Neural cell (in vitro differentiated cells): ENCODE data around the gene ELOB. TPM values are rescaled to one million over a fixed set of nuclear protein-coding genes. Genes with fewer than 3 reads are reported as not detected.
A peak's percentile ranks its signal among the peaks of the same experiment; 100 is the strongest.

ENCODE experiments used
- H2AFZ ChIP-seq: fragments of 200-600, 300-800 bp; sonication (generic), shearing (Covaris generic); 2 replicates; pipeline ENCODE4 v1.6.0; 2014; ENCODE audit warnings: low read depth, mild to moderate bottlenecking, antibody characterized with exemption, low read length, moderate library complexity
- H3F3A ChIP-seq: fragments of 200-600 bp; shearing (Covaris generic); 2 replicates; pipeline ENCODE4 v1.6.1; 2016; ENCODE audit warnings: mild to moderate bottlenecking, moderate library complexity, mixed read lengths, antibody characterized with exemption, low read length; ENCODE audit not compliant: insufficient read depth, poor library complexity, severe bottlenecking
- H3K27ac ChIP-seq: fragments of 200-600, 300-800 bp; sonication (generic), shearing (Covaris generic); 2 replicates; pipeline ENCODE4 v1.5.1; 2014; ENCODE audit warnings: mild to moderate bottlenecking, low read length, moderate library complexity
- H3K27me3 ChIP-seq: fragments of 300-800, 200-600 bp; sonication (generic), shearing (Covaris generic); 2 replicates; pipeline ENCODE4 v1.6.0; 2014; ENCODE audit warnings: mild to moderate bottlenecking, low read depth, low read length, moderate library complexity; ENCODE audit not compliant: insufficient read depth
- H3K36me3 ChIP-seq: fragments of 300-800, 200-600 bp; sonication (generic), shearing (Covaris generic); 2 replicates; pipeline ENCODE4 v1.5.1; 2014; ENCODE audit warnings: mild to moderate bottlenecking, antibody characterized with exemption, low read length, moderate library complexity; ENCODE audit not compliant: insufficient read depth
- H3K4me2 ChIP-seq: fragments of 300-800, 200-600 bp; sonication (generic), shearing (Covaris generic); 2 replicates; pipeline ENCODE4 v1.6.0; 2014; ENCODE audit warnings: mild to moderate bottlenecking, low read length
- H3K4me3 ChIP-seq: fragments of 300-800, 200-600 bp; sonication (generic), shearing (Covaris generic); 2 replicates; pipeline ENCODE4 v1.5.1; 2014; ENCODE audit warnings: mild to moderate bottlenecking, low read length, moderate library complexity
- H3K79me2 ChIP-seq: fragments of 200-600 bp; shearing (Covaris generic); replicated peaks from 2 replicates; pipeline ENCODE4 v1.6.0; 2014; ENCODE audit warnings: mild to moderate bottlenecking, low read length, moderate library complexity; ENCODE audit not compliant: insufficient read depth
- H3K9ac ChIP-seq: fragments of 300-800, 200-600 bp; sonication (generic), shearing (Covaris generic); 2 replicates; pipeline ENCODE4 v1.6.1; 2016; ENCODE audit warnings: mild to moderate bottlenecking, low read length, mixed read lengths
- H3K9me2 ChIP-seq: fragments of 200-600 bp; shearing (Covaris generic); 2 replicates; pipeline ENCODE4 v1.6.1; 2016; ENCODE audit warnings: mild to moderate bottlenecking, low read length, mixed read lengths; ENCODE audit not compliant: insufficient read depth
- H3K9me3 ChIP-seq: fragments of 200-600, 300-800 bp; sonication (generic), shearing (Covaris generic); 2 replicates; pipeline ENCODE4 v1.6.1; 2016; ENCODE audit warnings: mild to moderate bottlenecking, mixed run types, low read length, moderate library complexity, mixed read lengths
- H4K20me1 ChIP-seq: fragments of 200-600 bp; shearing (Covaris generic); 2 replicates; pipeline ENCODE4 v1.6.1; 2016; ENCODE audit warnings: mild to moderate bottlenecking, mixed run types; ENCODE audit not compliant: insufficient read depth
- EP300 ChIP-seq: fragments of 450-650 bp; conservative IDR thresholded peaks from 2 replicates; pipeline ENCODE4 v1.6.1; 2014; ENCODE audit warnings: antibody characterized with exemption, mild to moderate bottlenecking, moderate library complexity; ENCODE audit not compliant: poor library complexity, severe bottlenecking
- EZH2 ChIP-seq: fragments of 200-600, 300-800 bp; shearing (Covaris generic), sonication (generic); IDR thresholded peaks from 2 replicates; pipeline ENCODE4 v1.6.1; 2014; ENCODE audit warnings: antibody characterized with exemption, low read length, borderline replicate concordance, mild to moderate bottlenecking; ENCODE audit not compliant: insufficient read depth, poor library complexity, severe bottlenecking
- MXI1 ChIP-seq: fragments of 450-650 bp; conservative IDR thresholded peaks from 2 replicates; pipeline ENCODE4 v1.6.1; 2014; ENCODE audit warnings: antibody characterized with exemption, mild to moderate bottlenecking; ENCODE audit not compliant: poor library complexity, severe bottlenecking
- POLR2AphosphoS5 ChIP-seq: IDR thresholded peaks from 2 replicates; pipeline ENCODE4 v1.6.1; 2012
- RAD21 ChIP-seq: fragments of 450-650 bp; conservative IDR thresholded peaks from 2 replicates; pipeline ENCODE4 v1.6.1; 2014; ENCODE audit warnings: antibody characterized with exemption, mild to moderate bottlenecking, moderate library complexity
- SMC3 ChIP-seq: fragments of 450-650 bp; conservative IDR thresholded peaks from 2 replicates; pipeline ENCODE4 v1.6.1; 2014; ENCODE audit warnings: antibody characterized with exemption, mild to moderate bottlenecking, moderate library complexity; ENCODE audit not compliant: poor library complexity
- TAF1 ChIP-seq: IDR thresholded peaks from 2 replicates; pipeline ENCODE4 v1.6.1; 2012; ENCODE audit warnings: low read depth
- polyA minus RNA-seq: library from RNA; depleted of rRNA, polyadenylated mRNA; stranded (reverse); fragments of >200 nt; gene quantifications from 2 replicates; pipeline ENCODE4 v1.2.3, GENCODE V29; 2014
- polyA plus RNA-seq: library from polyadenylated mRNA; depleted of rRNA; stranded (reverse); fragments of >200 nt; gene quantifications from 2 replicates; pipeline ENCODE4 v1.2.3, GENCODE V29; 2014
- TF ChIP-seq, protein P1 (sequence below): fragments of 450-650 bp; IDR thresholded peaks from 2 replicates; pipeline ENCODE4 v1.5.1; 2014; ENCODE audit warnings: antibody characterized with exemption, mild to moderate bottlenecking, moderate library complexity; ENCODE audit not compliant: poor library complexity, severe bottlenecking
- TF ChIP-seq, protein P2 (sequence below): IDR thresholded peaks from 2 replicates; pipeline ENCODE4 v1.6.1; 2012; ENCODE audit warnings: borderline replicate concordance

The ELOB gene
- polyA plus RNA-seq: 513 and 520 TPM in 2 replicates
- 148 and 152 TPM in 2 replicates for polyA minus RNA-seq

DNA sequence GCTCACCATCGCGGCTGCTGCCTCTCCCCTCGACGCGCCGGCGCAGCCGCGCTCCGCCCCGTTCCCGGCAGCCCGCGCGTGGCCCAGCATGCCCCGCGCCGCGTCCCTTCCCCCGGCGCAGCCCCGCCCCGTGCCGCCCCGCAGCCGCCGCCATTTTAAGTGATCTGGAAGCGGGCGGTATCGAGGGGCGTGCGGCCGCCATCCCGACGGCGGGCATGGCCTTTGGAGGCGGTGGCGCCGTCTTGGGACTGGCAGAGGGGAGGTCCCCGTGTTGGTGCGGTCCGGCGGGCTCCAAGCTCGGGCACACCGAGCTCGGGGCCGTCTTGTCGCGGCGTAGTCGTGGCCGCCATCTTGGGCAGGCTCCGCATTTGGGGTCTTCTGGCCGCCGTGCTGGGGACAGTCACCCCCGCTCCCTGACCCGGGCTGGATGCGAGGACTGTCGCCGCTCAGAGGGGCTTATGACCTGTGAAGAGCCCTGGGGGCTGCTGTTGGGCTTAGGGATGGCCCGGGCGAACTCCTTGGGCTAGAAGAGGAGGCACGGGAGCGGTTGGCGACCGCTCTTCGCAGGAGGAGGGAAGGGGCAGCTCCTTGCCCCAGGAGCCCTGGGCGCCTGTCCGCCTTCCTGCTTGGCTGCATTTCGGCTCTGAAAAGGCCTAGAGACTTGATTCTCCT, at the start of gene ELOB:
ELOB (minus strand) TSS at position 50 of the 672 bp plus-strand sequence; CDS start at position 9, 41 bp downstream.
- peak within 1 kb of the TSS; percentile 76 for H2AFZ ChIP-seq

DNA sequence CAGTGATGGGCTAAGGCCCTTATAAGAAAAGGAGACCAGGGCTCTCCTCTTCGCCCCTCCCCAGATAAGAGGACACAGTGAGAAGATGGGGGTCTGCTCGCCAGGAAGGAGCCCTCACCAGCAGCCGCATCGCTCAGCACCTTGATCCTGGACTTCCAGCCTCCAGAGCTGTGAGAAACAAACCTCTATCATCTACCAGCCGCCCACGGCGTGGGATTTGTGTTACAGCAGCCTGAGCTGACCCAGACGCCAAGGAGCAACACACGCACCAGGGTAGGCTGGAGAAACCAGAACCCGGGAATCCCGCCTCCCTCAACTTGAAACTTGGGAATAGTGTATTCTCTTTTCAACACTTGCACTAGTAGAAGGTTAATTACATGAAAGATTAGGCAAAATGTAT, 48.8 kb upstream of the ELOB start:
- Histone ChIP-seq H3K79me2 (no peaks in the 10 kb centered on the region), H3K9me2 (no peaks in the 10 kb centered on the region), H3K4me3 (no peak overlapping the region), H4K20me1 (no peaks in the 10 kb centered on the region), H3K36me3 (no peaks in the 10 kb centered on the region), H3K27me3 (no peaks in the 10 kb centered on the region), H3K9me3 (no peaks in the 10 kb centered on the region), H2AFZ (no peak overlapping the region), H3K4me2 (no peak overlapping the region), H3K9ac (no peak overlapping the region), H3F3A (no peaks in the 10 kb centered on the region), H3K27ac (no peak overlapping the region)
- TF ChIP-seq POLR2AphosphoS5 (no peak), EP300 (no peak), TAF1 (no peak), SMC3 (no peak), RAD21 (no peak), EZH2 (no peak), MXI1 (no peak)
- TF ChIP-seq, protein P1, sequence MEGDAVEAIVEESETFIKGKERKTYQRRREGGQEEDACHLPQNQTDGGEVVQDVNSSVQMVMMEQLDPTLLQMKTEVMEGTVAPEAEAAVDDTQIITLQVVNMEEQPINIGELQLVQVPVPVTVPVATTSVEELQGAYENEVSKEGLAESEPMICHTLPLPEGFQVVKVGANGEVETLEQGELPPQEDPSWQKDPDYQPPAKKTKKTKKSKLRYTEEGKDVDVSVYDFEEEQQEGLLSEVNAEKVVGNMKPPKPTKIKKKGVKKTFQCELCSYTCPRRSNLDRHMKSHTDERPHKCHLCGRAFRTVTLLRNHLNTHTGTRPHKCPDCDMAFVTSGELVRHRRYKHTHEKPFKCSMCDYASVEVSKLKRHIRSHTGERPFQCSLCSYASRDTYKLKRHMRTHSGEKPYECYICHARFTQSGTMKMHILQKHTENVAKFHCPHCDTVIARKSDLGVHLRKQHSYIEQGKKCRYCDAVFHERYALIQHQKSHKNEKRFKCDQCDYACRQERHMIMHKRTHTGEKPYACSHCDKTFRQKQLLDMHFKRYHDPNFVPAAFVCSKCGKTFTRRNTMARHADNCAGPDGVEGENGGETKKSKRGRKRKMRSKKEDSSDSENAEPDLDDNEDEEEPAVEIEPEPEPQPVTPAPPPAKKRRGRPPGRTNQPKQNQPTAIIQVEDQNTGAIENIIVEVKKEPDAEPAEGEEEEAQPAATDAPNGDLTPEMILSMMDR: no peak
- TF ChIP-seq, protein P2, sequence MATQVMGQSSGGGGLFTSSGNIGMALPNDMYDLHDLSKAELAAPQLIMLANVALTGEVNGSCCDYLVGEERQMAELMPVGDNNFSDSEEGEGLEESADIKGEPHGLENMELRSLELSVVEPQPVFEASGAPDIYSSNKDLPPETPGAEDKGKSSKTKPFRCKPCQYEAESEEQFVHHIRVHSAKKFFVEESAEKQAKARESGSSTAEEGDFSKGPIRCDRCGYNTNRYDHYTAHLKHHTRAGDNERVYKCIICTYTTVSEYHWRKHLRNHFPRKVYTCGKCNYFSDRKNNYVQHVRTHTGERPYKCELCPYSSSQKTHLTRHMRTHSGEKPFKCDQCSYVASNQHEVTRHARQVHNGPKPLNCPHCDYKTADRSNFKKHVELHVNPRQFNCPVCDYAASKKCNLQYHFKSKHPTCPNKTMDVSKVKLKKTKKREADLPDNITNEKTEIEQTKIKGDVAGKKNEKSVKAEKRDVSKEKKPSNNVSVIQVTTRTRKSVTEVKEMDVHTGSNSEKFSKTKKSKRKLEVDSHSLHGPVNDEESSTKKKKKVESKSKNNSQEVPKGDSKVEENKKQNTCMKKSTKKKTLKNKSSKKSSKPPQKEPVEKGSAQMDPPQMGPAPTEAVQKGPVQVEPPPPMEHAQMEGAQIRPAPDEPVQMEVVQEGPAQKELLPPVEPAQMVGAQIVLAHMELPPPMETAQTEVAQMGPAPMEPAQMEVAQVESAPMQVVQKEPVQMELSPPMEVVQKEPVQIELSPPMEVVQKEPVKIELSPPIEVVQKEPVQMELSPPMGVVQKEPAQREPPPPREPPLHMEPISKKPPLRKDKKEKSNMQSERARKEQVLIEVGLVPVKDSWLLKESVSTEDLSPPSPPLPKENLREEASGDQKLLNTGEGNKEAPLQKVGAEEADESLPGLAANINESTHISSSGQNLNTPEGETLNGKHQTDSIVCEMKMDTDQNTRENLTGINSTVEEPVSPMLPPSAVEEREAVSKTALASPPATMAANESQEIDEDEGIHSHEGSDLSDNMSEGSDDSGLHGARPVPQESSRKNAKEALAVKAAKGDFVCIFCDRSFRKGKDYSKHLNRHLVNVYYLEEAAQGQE: no peak

More for the DNA sequence above, at the start of gene ELOB:
- Histone ChIP-seq H3K4me3 (peak within 1 kb of the TSS; percentile 98), H3K9me3 (no peaks in the 10 kb centered on the region), H4K20me1 (no peaks in the 10 kb centered on the region), H3K9me2 (no peaks in the 10 kb centered on the region), H3K36me3 (peaks cover 4% of the 10 kb centered on the region), H3F3A (no peaks in the 10 kb centered on the region), H3K27me3 (no peaks in the 10 kb centered on the region), H3K4me2 (peak within 1 kb of the TSS; percentile 89), H3K9ac (peak within 1 kb of the TSS; percentile 99), H3K27ac (peak within 1 kb of the TSS; percentile 99), H3K79me2 (peaks cover 39% of the 10 kb centered on the region)
- TF ChIP-seq RAD21 (no peak), EZH2 (no peak), TAF1 (peak; percentile 90), MXI1 (peak; percentile 40), SMC3 (peak; percentile 20), EP300 (peak; percentile 58), POLR2AphosphoS5 (peak; percentile 98)
- TF ChIP-seq, protein P2: peak; percentile 96
- TF ChIP-seq, protein P1: no peak
